BE2C (cell line): Measurements from ENCODE around the gene ATXN7L2.

ENCODE experiments used
- DNase-seq: peaks from one replicate; pipeline ENCODE4 v3.0.0-alpha.2; 2020
- H3K27me3 ChIP-seq: fragments of 250-450 bp; sonication (Bioruptor Pico); 2 replicates; pipeline ENCODE4 v1.5.1; 2020; ENCODE audit warnings: mild to moderate bottlenecking
- H3K36me3 ChIP-seq: fragments of 250-450 bp; sonication (Bioruptor Pico); 2 replicates; pipeline ENCODE4 v1.5.1; 2020; ENCODE audit warnings: mild to moderate bottlenecking
- H3K4me1 ChIP-seq: fragments of 250-450 bp; sonication (Bioruptor Pico); 2 replicates; pipeline ENCODE4 v1.5.1; 2020
- H3K4me3 ChIP-seq: 2 replicates; pipeline ENCODE4 v1.5.1; 2011; ENCODE audit warnings: low read depth, low read length
- H3K9me3 ChIP-seq: fragments of 250-450 bp; sonication (Bioruptor Pico); 2 replicates; pipeline ENCODE4 v1.5.1; 2020
- CTCF ChIP-seq: IDR thresholded peaks from 2 replicates; pipeline ENCODE4 v1.5.1; 2012; ENCODE audit warnings: mild to moderate bottlenecking, low read depth, low read length

The ATXN7L2 gene

GRCh38 chr1:109521002-109521951 is 37.6 kb downstream of the ATXN7L2 start:
- H3K4me3 ChIP-seq, result no peak overlapping the region
- TF ChIP-seq CTCF, result no peak
- no peaks in the 10 kb centered on the region for H3K27me3 ChIP-seq
- H3K4me1 ChIP-seq, result peaks cover 4% of the 10 kb centered on the region
- no peak for DNase-seq
- no peaks in the 10 kb centered on the region for H3K9me3 ChIP-seq
- no peaks in the 10 kb centered on the region for H3K36me3 ChIP-seq

GRCh38 chr1:109522026-109522425 is 38.3 kb downstream of the ATXN7L2 start:
- no peaks in the 10 kb centered on the region for H3K36me3 ChIP-seq
- peaks cover 4% of the 10 kb centered on the region for H3K4me1 ChIP-seq
- H3K27me3 ChIP-seq, result no peaks in the 10 kb centered on the region
- TF ChIP-seq CTCF, result no peak
- no peak overlapping the region for H3K4me3 ChIP-seq
- DNase-seq, result no peak
- no peaks in the 10 kb centered on the region for H3K9me3 ChIP-seq

- H3K4me1 ChIP-seq, result peaks cover 4% of the 10 kb centered on the region
- no peaks in the 10 kb centered on the region for H3K27me3 ChIP-seq
- H3K9me3 ChIP-seq, result no peaks in the 10 kb centered on the region
- no peaks in the 10 kb centered on the region for H3K36me3 ChIP-seq
- H3K4me3 ChIP-seq, result no peak overlapping the region
- no peak for DNase-seq
- no peak for TF ChIP-seq CTCF
Measured at GRCh38 chr1:109523706-109524105, 40.0 kb downstream of the ATXN7L2 start.

GRCh38 chr1:109527098-109527811 is 43.5 kb downstream of the ATXN7L2 start:
- no peak for TF ChIP-seq CTCF

GRCh38 chr1:109527846-109528695 is 44.4 kb downstream of the ATXN7L2 start:
- no peaks in the 10 kb centered on the region for H3K9me3 ChIP-seq
- no peak overlapping the region for H3K4me3 ChIP-seq
- peaks cover 19% of the 10 kb centered on the region for H3K4me1 ChIP-seq
- no peak for TF ChIP-seq CTCF
- no peaks in the 10 kb centered on the region for H3K27me3 ChIP-seq
- DNase-seq, result no peak
- no peaks in the 10 kb centered on the region for H3K36me3 ChIP-seq

More at GRCh38 chr1:109527098-109527811, 43.5 kb downstream of the ATXN7L2 start:
- no peaks in the 10 kb centered on the region for H3K27me3 ChIP-seq
- DNase-seq, result no peak
- H3K4me3 ChIP-seq, result no peak overlapping the region
- no peaks in the 10 kb centered on the region for H3K36me3 ChIP-seq
- H3K4me1 ChIP-seq, result peaks cover 16% of the 10 kb centered on the region
- H3K9me3 ChIP-seq, result no peaks in the 10 kb centered on the region
